NOMO-1 (cell line): Measurements from ENCODE around the gene CCDC171.
"Not testable (repeated sequence)": the region's sequence is repeated elsewhere in the genome, so short reads cannot be mapped to it uniquely, and the experiment has no call there.

Experiments used
- DNase-seq, 2 experiments: peaks; one replicate each; lab custom pipeline; 2025; ENCODE audit not compliant: unreplicated experiment in 2 of 2; lab: John Stamatoyannopoulos, UW

Gene CCDC171

DNA sequence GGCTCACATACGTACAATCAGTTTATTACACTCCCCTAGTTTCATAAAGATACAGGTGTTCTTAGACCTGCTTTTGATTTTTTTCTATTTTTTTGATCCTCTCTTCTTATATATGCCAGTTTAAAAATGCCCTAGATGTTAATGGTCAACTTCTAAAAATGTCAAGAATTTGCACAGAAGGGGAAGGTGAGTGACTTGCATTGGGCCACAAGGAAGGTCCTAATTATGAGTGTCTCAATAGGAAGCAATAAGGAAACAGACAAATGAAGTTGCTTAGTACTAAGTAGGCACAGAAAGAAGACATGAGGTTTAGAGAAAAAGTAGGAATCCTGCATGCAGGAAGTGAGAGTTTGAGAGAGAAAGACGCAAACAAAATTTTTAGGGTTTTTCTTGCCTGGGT lies 3.2 kb upstream of the CCDC171 start:
- peak; percentile 10 to 57 for DNase-seq

DNA sequence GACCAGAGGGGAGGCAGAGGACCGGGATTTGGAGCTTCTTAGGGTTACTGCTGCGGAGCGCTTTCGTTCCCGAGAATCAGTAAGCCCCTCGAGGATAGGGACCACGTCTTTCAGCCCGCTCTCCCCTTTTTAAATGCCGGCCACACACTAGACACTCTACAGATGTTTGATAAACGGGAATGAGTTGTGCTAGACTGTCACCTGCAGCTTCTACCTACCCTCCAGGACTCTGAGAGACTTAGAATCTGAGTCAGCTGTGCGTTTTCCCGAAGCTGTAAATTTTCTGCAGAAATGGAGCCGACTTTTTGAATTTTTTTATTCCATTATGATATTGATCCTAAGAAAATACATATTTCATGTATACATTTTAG lies 670 bp downstream of the CCDC171 start:
- DNase-seq = no peak

DNA sequence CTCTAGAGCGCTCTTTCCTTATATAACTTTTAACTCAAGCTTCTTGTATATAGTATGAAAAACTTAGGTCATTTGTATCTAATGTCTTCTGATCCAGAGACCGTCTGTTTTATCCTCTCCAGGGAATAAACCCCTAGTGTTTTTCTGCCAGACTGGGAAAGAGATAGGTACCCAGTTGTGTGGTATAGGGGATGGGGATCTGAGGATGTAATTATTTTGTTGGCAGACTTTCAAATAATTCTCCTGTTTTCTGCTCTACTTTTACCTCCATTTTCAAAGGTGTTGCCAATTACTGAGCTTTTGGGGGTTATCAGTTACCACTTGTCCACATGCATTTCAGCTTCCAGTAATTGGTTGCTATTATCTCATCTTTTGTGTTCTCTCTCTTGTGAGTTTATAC lies 17.9 kb downstream of the CCDC171 start:
- DNase-seq = no peak

DNA sequence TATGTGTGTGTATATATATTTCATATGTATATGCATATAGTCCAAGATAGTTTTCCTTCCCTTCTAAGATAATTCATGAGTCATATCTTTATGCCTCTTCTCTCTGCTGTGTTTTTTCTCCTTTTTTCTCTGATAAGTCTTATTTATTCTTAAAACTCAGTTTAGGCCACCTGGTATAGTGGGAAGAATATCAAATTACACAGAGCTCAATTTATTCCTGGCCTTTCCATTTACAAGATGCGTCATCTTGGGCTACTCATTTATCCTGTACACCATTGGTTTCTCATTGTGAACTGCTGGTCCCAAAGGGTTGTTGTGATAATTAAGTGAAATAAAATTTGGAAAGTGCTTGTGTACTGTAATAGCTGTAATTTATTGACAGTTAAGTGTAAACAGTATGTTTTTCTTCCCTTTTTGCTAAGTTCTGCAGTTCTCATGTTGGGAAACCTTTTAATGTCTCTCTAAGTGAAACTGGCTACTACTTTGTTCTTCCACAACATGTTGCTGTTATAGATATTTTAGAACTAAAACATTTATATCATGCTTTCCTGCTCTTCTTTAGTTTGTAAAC lies 19.4 kb downstream of the CCDC171 start:
- no peak for DNase-seq

DNA sequence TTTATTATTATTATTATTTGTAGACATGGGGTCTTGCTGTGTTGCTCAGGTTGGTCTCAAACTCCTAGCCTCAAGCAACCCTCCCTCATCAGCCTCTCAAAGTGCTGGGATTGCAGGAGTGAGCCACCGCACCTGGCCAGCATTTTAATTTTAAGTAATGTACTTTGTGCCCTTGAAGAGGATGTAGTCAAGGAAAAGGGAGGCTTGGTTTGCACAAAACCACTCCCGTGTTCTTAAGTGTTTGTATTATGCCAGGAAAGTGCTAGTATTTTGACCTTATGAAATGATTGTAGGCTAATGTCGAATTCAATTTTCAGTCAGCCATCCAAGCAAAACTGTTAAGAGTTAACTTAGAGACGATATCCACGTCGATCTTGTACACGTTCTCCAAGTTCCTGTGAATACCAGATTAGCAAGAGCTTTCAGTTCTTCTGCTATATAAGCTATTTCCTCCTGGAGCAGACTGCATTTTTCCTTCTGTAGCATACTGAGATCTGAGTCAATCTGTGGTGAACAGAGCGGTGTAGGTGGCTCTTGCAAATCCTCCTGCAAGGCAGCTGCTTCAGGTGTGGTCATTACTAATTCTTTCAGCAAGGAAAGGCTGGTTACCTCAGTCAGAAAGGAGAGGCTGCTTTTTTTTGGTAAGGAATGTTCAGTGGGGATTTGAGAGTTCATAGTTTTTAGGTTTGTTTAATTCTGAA lies 23.7 kb downstream of the CCDC171 start:
- no peak for DNase-seq

DNA sequence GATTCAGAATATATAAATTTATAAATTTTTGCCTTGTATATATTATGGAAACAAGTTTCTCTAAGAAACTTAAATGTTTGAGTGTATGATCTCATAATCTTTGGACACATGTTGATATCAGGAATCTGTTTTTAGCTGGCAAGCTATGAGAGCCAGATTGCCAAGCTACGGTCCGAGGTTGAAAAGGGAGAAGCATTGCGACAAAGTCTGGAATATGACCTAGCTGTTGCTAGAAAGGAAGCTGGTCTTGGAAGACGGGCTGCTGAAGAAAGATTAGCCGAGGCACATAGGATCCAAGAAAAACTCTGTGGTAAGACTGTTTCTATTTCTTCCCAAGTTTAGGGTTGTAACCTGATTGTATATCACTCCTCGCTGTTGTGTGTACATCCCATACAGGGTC lies 25.9 kb downstream of the CCDC171 start:
- DNase-seq = no peak

DNA sequence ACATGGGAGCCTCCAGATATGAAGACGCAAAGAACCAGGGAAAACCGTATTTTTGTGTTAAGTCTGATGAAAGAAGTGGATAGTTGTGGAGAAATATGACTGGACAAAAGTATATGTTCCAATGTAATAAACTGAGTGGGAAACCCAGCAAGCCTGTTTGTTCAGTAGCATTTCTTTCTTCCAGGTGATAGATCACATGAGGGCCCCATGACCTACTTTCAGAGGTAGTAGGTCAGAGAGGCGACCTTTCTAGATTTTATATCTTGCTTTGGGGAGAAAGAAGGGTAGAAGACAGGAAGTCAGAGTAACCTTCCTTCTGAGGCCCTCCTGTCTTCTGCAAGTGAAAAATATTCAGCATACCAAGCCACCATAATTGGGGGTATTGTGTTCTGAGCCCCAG lies 31.5 kb downstream of the CCDC171 start:
- DNase-seq = no peak

DNA sequence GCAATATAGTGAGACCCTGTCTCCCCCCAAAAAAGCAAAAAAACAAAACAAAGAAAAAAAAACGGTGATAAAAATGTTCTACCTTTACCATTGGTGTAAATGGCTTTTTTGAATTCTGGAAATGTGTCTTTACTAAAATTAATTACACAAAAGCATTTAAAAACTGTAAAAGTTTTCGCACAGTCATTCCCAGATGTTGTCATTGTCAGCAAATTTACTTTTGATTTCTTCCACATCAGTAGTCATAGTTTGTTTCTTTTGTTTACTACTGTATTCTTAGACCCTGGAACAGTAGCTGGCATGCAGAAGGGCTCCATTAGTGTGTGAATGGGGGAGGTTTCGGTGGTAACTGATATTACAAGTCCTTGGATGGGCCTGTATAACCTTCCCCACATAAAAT lies 39.5 kb downstream of the CCDC171 start:
- DNase-seq = no peak

DNA sequence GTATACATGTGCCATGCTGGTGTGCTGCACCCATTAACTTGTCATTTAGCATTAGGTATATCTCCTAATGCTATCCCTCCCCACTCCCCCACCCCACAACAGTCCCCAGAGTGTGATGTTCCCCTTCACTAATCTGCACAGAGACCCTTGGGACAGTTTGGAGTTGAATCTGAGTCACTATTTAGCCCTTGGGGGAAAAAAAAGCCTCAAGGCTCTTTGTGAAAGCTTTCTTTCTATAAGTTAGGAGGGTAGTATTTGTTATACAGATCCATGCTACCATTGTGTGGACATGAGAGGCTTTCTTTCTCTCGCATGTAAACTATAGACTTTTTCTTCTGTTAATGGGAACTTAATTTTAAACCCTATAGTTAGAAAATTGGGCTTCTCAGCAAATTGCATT lies 40.1 kb downstream of the CCDC171 start:
- not testable (repeated sequence) for DNase-seq

DNA sequence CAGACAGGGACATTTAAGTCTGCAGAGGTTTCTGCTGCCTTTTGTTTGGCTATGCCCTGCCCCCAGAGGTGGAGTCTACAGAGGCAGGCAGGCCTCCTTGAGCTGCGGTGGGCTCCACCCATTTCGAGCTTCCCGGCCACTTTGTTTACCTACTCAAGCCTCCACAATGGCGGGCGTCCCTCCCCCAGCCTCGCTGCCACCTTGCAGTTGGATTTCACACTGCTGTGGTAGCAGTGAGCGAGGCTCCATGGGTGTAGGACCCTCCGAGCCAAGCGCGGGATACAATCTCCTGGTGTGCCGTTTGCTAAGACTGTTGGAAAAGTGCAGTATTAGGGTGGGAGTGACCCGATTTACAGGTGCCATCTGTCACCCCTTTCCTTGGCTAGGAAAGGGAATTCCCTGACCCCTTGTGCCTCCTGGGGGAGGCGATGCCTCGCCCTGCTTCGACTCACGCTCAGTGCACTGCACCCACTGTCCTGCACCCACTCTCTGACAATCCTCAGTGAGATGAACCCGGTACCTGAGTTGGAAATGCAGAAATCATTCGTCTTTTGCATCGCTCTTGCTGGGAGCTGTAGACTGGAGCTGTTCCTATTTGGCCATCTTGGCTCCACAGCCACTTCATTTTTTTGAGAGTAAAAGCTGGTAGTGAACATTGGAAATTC lies 48.0 kb downstream of the CCDC171 start:
- DNase-seq = not testable (repeated sequence)

DNA sequence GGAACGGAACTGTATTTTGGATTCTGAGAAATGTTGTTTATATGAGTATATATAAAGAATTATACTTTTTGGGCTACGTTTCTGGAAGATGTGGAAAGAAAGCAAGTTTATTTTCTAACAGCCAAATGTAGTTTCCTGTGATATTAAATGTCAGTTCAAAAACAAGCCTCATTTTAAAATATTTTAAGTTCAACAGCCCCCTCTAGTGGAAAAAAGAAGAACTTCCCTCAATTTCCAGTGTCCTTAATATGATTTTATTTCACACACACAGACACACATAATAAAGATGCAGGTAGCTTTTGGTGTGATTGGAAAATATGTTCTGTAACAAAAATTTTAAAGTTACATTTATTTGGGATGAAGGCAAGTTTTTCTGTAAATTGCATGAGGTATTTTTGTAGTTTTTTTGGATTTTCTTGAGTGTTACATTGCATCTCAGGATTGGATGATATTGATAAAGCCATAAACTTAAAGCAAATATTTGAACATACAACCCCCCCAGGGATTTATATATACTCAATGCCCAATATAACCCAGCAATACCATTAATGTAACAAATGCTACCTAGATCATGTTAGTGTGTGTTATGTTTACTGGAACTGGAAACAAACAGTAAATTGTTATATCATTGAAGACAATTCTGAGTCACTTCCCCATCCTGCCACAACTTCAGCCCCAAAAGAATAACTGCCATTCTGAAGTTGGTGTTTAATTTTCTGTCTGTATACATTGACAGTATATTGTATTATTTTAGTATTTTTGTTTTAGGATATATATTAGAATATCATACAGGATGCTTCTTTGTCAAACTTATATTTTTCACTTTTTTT lies 54.0 kb downstream of the CCDC171 start:
- peak in 1 of 2 experiments; percentile 13 for DNase-seq

DNA sequence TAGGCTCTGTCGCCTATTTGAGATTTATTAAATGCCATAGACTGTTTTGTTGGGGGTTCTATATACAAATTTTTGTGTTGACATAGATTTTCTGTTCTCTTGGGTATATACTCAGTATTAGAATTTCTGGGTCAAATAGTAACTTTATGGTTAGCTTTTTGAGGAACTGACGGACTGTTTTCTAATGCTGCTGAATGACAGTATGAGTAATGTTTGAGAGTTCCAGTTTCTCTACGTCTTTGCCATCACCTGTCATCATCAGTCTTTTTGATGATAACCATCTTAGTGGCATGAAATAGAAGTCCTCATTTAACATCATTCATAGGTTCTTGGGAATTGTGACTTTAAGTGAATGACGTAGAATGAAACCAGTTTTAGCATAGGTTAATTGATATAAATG lies 60.1 kb downstream of the CCDC171 start:
- DNase-seq = no peak

DNA sequence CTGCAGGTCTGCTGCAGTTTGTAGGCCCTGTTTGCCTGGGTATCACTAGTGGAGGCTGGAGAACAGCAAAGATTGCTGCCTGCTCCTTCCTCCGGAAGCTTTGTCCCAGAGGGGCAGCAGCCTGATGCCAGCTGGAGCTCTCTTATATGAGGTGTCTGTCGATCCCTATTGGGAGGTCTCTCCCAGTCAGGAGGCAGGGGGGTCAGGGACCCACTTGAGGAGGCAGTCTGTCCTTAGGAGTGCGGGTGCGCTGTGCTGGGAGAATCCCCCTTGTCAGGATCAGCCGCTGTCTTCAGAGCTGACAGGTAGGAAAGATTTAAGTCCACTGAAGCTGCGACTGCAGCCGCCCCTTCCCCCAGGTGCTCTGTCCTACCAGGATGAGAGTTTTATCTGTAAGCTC lies 64.9 kb downstream of the CCDC171 start:
- DNase-seq = no peak

DNA sequence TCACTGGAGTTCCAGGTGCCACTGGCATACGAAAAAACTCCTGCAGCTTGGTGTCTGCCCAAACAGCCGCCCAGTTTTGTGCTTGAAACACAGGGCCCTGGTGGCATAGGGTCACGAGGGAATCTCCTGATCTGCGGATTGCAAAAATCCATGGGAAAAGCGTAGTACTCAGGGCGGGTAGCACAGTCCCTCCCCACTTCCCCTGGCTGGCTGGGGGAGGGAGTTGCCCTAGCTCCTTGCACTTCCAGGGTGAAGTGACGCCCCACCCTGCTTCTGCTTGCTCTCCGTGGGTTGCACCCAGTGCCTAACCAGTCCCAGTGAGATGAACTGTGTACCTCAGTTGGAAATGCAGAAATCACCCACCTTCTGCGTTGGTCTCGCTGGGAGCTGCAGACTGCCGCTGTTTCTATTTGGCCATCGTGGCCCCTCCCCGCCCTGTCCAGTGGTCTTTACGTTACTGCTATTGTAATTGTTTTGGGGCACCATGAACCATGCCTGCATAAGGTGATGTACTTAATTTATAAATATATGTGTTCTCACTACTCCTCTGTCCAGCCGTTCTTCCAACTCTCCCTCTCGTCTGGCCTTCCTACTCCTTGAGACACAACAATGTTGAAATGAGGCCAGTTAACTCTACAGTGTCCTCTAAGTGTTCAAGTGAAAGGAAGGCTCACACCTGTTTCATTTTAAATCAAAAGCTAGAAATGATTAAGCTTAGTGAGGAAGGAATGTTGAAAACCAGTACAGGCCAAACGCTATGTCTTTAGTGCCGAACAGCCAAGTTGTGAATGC lies 65.9 kb downstream of the CCDC171 start:
- DNase-seq = no peak

DNA sequence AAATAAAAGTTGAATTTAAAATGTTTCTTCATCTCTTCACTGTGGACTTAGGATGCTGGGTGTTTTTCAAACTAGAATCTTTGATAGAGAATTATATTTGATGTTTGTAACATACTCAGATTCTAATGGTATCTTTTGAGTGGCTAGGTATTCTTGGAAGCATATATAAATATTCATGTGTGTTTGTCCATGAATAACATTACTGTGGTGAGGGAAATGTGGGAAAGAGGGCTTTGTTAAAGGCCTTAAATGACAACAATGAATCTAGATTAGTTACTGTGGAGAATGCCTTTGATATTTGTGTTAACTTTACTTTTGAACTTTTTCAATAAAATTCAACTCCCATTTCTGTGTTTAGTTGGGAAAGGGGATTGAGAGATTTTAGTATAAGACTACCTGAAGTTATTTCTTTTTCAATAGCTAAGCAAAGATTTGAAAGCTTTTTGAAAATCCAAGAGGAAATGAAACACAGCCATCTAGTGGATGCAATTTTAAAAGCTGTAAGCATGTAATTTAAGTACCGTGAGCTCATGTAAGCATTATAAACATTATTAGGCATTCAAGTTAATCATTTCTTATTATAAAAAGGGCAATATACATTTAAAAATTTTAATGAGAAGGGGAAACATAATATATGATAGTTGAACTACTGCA lies 69.6 kb downstream of the CCDC171 start:
- DNase-seq = no peak

DNA sequence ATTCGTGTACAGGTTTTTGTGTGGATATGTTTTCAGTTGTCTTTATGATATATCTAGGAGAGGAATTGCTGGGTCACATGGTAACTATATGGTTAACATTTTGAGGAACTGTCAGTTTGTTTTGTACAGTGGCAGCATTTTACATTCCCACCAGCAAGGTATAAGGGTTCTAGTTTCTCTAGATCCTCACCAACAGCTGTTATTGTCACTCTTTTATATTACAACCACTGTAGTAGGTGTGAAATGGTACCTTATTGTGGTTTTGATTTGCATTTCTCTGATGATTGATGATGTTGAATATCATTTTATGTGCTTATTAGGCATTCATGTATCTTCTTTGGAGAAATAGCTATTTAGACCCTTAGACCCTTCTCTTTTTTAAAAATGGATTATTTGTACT lies 82.9 kb downstream of the CCDC171 start:
- no peak for DNase-seq

DNA sequence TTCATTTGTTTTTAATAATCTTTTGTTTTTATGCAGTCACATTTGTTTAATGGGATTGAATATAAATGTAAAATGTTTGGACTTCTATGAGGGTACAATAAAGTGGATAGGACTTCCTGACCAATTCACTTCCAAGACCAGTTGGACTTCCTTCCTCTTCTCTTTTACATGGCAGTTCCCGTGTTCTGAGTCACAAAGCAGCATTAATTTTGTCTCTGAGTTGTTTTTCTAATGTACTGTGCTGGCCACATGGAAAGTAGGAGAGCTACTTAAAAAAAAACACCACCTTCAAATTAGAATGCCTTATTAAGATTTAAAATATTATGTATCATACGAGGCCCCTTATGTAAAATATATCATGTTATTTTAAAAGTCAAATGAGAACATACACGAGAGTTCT lies 87.3 kb downstream of the CCDC171 start:
- DNase-seq = no peak

DNA sequence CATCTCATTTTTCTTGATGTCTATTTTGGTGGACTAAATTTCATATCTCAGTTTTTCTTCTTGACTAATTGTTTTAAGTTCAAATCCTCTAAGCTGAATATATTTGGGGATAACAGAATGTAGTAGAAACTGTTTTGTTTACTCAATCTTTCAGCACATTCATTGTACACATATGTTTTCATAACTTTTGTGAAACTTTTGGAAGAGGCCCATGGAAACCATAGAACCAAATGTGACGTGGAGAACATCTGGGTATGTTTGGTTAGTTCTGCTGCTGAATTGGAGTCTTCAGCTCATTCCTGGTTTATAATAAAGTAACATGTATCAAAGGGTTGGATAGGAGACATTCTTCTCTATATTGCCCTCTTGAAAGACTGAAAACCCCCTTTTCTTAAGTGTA lies 88.4 kb downstream of the CCDC171 start:
- no peak for DNase-seq

DNA sequence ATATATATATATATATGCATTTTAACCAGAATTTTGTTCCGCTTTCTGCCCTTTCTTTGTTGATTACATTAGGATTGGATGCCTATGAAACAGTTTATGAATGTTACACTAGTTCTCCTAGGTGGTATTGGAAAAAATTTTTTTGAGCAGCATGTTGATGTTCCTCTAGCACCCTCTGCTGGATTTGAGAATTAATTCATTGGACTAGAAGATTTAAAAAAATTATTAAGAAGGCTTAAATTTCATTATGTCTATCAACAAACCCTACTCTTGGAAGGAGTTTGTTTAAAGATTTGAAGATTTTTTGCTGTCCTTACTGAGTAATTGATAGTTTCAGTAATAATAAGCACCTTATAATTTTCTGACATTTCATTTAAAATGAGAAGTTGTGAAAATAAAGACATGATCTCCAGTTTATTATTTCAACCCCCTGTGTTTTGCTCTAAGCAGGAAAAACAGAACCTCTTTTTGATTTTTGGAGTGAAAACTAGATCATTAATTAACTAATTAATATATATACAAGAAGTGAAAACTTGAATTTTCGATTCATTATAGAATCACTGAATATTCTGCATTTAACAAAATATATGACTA lies 89.6 kb downstream of the CCDC171 start:
- peak in 1 of 2 experiments; percentile 15 for DNase-seq

DNA sequence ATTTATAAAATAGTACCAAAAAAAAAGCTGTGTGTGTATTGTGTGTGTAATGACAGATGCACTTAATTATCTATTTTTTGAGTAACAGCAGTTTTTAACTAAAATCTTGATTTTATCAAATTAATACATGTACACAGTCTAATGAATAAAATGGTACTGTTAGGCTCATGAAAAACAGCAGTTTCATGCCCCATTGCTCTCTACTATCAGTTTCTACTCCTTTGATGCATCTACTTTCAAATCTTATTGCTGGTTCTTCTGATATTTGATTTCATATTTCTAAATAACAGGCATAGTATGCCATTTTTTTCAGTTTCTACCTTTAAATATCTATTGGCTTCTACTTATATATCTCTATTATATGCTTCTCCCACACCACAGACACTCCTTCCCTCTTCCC lies 117.4 kb downstream of the CCDC171 start:
- no peak for DNase-seq
